NCI-H345 (cell line): ENCODE measurements around the gene C4B.
"Not testable (repeated sequence)": the region's sequence is repeated elsewhere in the genome, so short reads cannot be mapped to it uniquely, and the experiment has no call there.

Experiments
- DNase-seq: peaks from one replicate; lab custom pipeline; 2025; lab: John Stamatoyannopoulos, UW

C4B gene

GRCh38 chr6:32014547-32014946, at the start of gene C4B:
TSS of gene C4B (plus strand) at chr6:32014795. CDS start at chr6:32014846, 51 bp downstream.
- not testable (repeated sequence) for DNase-seq

DNA sequence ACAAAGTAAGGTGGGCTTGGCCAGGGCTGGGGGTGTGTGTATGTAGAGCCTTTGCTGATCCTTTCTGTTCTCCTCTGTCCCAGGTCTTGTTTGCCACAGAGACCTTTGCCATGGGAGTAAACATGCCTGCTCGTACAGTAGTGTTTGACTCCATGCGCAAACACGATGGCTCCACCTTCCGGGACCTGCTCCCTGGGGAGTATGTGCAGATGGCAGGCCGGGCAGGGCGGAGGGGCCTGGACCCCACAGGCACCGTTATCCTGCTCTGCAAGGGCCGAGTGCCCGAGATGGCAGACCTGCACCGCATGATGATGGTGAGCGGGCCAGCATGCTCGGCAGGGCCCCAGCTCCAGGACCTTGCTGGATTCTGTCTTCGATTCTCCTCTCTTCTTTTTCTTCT, 48.9 kb upstream of the C4B start:
- DNase-seq, result no peak

DNA sequence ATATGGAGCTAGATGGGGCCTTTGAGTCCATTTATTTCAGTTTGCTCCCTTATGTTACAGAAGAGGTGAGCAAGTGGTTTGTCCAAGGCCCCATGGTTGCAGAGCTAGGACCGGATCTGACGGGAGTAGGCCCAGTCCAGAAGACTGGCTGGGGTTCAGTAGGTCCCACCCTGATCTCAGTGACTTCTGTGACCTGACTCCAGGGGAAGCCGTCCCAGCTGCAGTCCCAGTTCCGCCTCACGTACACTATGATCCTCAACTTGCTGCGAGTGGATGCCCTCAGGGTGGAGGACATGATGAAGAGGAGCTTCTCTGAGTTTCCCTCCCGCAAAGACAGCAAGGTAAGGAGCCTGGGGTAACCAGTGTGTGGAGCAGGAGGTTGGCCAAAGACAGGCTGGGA, 48.1 kb upstream of the C4B start:
- no peak for DNase-seq

DNA sequence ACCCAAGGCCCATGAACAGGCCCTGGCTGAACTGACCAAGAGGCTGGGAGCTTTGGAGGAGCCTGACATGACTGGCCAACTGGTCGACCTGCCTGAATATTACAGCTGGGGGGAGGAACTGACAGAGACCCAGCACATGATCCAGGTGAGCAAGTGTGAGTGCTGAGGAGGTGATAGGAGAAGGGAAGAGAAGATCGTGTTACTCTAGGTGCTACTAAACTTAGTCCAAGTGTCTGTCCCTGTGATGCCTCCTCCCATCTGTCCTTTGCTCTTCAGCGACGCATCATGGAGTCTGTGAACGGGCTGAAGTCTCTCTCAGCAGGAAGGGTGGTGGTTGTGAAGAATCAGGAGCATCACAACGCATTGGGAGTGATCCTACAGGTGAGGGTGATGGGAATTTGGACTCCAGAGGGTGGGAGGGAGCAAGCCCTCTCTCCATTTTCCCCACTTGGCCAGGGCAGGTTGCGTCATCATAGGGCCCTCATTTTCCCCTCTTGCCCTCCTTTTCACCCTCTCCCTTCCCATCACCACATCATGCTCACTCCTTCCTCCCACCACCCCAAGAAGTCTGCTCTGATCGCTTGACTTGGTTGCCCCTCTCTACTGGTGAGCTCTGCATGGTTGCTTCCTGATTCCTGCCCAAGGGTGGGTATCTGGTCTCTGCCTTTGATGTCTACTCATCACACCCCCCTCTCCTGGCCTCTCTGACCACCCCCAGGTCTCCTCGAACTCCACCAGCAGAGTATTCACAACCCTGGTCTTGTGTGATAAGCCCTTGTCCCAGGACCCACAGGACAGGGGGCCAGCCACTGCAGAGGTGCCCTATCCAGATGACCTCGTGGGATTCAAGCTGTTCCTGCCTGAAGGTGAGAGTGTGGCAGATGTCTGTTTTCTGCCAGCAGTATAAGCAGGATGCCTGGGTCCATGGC, 47.3 kb upstream of the C4B start:
- DNase-seq, result no peak

GRCh38 chr6:31967926-31968320, 46.7 kb upstream of the C4B start:
- no peak for DNase-seq

GRCh38 chr6:31968326-31968725, 46.3 kb upstream of the C4B start:
- DNase-seq, result no peak

GRCh38 chr6:31968791-31969711, 45.5 kb upstream of the C4B start:
- DNase-seq, result no peak

- DNase-seq, result no peak
Measured at GRCh38 chr6:31969712-31970603, 44.6 kb upstream of the C4B start.

DNA sequence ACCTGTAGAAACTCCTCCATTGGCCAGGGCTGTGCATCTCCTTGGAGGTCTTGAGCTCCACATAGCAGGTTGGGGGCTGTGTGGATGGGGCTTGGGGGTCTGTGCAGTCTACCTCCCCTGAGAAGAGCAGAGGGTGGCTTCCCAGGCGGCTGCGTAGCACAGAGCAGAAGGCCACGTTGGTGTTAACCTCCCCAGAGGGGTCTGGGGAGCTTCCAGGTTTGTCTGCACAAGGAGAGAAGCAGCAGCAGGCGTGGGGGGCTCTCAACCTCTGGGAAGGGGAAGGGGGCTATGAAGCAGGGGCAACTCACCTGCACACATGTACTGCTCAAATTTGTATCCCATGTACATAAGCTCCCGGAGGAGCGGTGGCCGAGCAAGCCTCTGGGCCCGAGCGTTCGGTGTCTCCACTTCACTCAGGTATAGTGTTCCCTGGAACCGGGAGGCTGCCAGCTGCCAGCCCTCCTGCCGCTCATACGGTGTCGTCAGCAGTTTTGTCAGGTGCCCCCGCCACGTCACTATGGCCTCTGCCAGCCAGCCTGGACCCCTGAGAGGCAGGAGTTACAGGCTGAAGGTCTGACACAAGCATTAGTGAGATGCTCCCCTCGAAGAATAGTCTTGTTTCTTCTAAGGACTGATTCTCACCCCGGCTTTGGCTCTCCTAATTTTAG, 43.9 kb upstream of the C4B start:
- peak; percentile 34 for DNase-seq

DNA sequence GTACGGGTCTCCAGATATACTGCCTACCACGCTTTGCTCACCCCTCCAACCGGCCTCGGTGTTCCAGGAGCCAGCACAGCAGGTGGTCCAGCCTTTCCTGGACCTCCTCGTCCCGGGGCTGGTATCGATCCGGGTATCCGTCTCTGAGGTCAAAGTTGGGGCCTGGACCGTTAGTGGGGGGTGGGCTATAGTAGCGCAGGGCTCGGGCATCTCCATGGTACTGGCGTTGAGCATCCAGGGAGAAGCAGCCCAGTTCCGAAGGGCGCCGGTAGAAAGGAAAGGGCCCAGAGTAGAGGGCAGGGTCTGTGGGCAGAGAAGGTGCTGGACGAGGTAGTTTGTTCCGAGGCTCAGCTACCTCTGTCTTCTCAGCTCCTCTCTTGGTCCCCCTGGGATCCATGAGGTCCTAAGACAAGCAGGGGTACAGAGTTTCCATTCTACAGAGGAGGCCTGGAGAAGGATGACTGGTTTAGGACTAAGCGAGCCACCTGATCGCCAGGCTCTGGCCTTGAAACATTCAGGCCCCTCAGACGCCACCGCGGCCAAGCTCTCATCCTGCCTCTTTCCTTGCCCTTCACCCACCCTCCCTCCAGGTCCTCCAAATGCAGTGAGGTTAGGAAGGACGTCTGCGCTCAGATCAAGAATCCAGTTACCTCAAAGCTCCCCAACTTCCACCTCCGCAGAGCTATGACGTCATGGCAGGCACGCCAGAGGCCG, 43.2 kb upstream of the C4B start:
- no peak for DNase-seq

GRCh38 chr6:31971993-31972708, 42.4 kb upstream of the C4B start, which contains the start of gene DXO:
TSS of gene DXO (minus strand) at chr6:31972138. CDS start at chr6:31971675, 463 bp downstream.
- peak; percentile 100 for DNase-seq

DNA sequence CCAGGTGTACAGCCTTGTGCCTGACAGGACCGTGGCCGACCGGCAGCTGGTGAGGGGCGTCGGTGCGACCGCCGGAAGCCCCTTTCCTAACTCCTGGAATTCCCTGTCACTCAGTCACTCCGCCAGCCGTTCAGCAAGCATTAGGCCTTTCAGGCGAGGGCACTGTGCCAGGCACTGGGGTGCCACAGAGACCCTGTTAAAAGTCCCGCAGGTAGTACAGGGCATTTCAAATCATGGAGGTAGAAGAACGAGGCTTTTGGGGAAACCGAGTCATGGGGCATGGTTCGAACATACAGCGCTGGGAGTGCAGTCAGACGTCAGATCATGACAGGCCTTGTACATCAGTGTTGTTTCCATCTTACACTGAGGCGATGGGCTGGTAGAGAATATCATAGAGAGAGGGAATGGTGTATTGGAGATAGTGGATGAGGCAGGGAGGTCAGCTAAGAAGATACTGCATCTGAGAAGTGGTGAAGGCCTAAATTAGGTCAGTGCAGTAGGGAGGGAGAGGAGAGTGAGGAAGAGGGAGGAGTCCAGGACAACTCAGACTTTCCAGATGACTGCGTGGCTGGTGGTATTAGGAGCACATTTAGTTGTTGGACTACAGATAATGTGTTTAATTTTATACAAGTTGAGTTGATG, 41.8 kb upstream of the C4B start:
- DNase-seq, result no peak

- DNase-seq, result not testable (repeated sequence)
Measured at GRCh38 chr6:31976065-31976464, 38.5 kb upstream of the C4B start.

DNA sequence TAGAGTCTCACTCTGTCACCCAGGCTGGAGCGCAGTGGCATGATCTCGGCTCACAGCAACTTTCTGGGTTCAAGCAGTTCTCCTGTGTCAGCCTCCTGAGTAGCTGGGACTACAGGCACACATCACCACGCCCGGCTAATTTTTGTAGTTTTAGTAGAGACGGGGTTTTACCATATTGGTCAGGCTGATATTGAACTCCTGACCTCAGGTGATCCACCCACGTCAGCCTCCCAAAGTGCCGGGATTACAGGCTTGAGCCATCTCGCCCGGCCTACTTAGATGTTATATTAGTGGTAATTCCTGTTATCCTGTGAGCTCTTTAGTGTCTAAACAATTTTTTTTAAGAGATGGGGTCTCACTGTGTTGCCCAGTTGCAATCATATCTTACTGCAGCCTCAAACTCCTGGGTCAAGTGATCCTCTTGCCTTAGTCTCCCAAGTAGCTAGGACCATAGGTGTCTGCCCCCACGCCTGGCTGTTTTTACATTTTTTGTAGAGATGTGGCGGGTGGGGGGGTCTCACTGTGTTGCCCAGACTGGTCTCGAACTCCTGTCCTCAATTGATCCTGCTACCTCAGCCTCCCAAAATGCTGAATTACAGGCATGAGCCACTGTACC, 36.7 kb upstream of the C4B start:
- DNase-seq, result no peak

DNA sequence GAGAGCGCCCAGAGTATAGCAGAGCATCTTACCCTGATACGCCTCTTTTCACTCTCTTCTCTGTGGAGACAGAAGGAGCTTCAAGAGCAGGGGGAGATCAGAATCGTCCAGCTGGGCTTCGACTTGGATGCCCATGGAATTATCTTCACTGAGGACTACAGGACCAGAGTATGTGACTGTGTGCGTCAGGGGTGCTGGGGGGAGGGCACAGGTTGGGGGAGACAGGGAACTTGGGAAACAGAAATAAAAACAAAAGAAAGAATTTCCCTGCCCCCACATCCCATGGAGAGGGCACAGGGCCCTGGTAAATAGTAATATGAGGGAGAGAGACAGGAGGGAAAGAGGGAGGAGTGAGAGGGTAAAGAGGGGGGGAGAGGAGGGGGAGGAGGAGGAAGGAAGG, 35.8 kb upstream of the C4B start:
- no peak for DNase-seq

DNA sequence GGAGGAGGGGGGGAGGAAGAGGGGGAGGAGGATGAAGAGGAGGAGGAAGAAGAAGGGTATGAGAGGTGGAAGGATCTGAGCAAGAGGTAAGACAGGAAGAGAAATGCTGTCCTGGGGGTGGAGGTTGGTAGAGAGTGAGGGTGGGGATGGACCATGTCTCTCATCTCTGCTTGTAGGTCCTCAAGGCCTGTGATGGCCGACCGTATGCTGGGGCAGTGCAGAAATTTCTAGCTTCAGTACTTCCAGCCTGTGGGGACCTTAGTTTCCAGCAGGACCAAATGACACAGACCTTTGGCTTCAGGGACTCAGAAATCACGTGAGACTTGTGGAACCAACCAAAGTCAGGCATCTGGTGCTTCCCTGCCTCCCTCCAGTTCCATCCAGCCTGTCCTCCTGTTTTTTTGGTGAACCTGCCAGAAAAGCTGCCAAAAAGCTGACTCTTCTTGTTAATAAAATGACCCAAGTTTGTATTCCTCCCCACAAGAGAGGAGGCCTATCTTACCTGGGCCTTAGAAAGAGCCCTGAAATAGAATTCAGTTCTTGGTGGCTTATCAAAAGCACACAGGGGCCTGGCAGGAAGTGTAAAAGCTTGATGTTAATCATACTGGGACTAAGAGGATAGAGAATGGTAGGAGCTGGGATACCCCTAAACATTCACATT, 35.2 kb upstream of the C4B start:
- no peak for DNase-seq

DNA sequence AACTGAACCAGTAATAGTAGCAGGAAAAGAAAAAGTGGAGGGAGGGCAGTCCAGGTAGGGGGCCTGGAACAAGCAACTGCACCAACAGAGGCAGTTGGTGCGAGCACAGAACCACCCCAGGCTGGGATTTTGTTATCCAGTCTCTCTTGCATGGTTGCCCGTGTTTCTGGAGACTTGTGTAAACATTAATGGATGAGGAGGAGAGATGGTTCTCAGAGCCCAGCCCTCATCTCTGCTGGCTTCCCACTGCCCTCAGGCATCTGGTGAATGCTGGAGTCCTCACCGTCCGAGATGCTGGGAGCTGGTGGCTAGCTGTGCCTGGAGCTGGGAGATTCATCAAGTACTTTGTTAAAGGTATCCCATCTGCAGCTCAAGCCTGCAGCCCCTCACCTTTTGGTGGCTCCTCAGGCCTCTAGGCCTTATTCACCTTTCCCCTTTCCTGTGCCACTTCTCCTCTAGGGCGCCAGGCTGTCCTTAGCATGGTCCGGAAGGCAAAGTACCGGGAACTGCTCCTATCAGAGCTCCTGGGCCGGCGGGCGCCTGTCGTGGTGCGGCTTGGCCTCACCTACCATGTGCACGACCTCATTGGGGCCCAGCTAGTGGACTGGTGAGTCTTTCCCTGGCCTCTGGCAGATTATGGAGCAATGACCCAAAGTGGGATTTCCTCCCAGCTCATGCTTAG, 34.3 kb upstream of the C4B start:
- not testable (repeated sequence) for DNase-seq

- not testable (repeated sequence) for DNase-seq
Measured at GRCh38 chr6:31980998-31981397, 33.6 kb upstream of the C4B start.
